B cell (primary cell): Measurements from ENCODE around the gene CCDC121. TPM values are rescaled to one million over a fixed set of nuclear protein-coding genes. Genes with fewer than 3 reads are reported as not detected.
"Not testable (repeated sequence)": the region's sequence is repeated elsewhere in the genome, so short reads cannot be mapped to it uniquely, and the experiment has no call there.

Source experiments
- ATAC-seq: fragments of 200-7000 bp; cut with Tn5 transposase; one replicate; pipeline ENCODE4 v1.10.0; 2021; ENCODE audit warnings: low read depth, mild to moderate bottlenecking, moderate number of reproducible peaks, moderate library complexity
- CTCF ChIA-PET: fragments of 350-600 bp; sonication (Branson Sonifier 250); formaldehyde crosslinking; loops from one replicate; lab custom pipeline; 2021; ENCODE audit warnings: antibody characterized with exemption, inconsistent platforms; lab: Charles Lee
- POLR2A ChIA-PET: fragments of 350-600 bp; sonication (Branson Sonifier 250); formaldehyde crosslinking; loops from one replicate; lab custom pipeline; 2021; ENCODE audit warnings: antibody characterized with exemption; lab: Charles Lee
- DNase-seq: peaks from one replicate; pipeline ENCODE4 v3.0.0; 2013
- H2AFZ ChIP-seq: 2 replicates; pipeline ENCODE4 v1.6.1; 2012; ENCODE audit warnings: mild to moderate bottlenecking, low read depth, low read length; ENCODE audit not compliant: insufficient read depth, poor library complexity, severe bottlenecking
- H3K27ac ChIP-seq, 2 donors: 1 replicate in 1 of 2; 2 replicates in 1 of 2; pipeline ENCODE4 v1.5.1; 2012 to 2013; ENCODE audit warnings: low read length in 2 of 2, mild to moderate bottlenecking in 2 of 2, moderate library complexity in 1 of 2
- H3K27me3 ChIP-seq, 4 experiments: fragments of 200-600 bp in 1 of 4; sonication (generic) in 1 of 4; replicated peaks in 1 of 4; 1 replicate in 2 of 4; 2 replicates in 2 of 4; pipeline versions ENCODE4 v1.6.1 to v1.7.0; 2013 to 2016; ENCODE audit warnings: low read length in 3 of 4, mild to moderate bottlenecking in 2 of 4, mixed read lengths in 1 of 4, moderate library complexity in 1 of 4; ENCODE audit not compliant: insufficient read depth in 4 of 4, control insufficient read depth in 3 of 4; ENCODE audit errors: control extremely low read depth in 1 of 4
- H3K36me3 ChIP-seq, 2 experiments: replicated peaks in 1 of 2; 1 replicate in 1 of 2; 2 replicates in 1 of 2; pipeline versions ENCODE4 v1.6.1 to v1.7.1; 2013; ENCODE audit warnings: low read length in 1 of 2; ENCODE audit not compliant: insufficient read depth in 2 of 2, control insufficient read depth in 1 of 2; ENCODE audit errors: control extremely low read depth in 1 of 2, extremely low read depth in 1 of 2
- H3K4me1 ChIP-seq, 2 donors: fragments of 200-600 bp in 1 of 2; sonication (generic) in 1 of 2; 1 replicate in 1 of 2; 2 replicates in 1 of 2; pipeline versions ENCODE4 v1.5.1 to v1.6.1; 2013 to 2017; ENCODE audit warnings: low read length in 2 of 2; ENCODE audit not compliant: control insufficient read depth in 2 of 2, insufficient read depth in 2 of 2
- H3K4me2 ChIP-seq: replicated peaks from 2 replicates; pipeline ENCODE3; 2012; ENCODE audit warnings: mild to moderate bottlenecking, low read depth, low read length; ENCODE audit not compliant: poor library complexity, severe bottlenecking
- H3K4me3 ChIP-seq, 5 experiments: fragments of 200-600 bp in 1 of 5; sonication (generic) in 1 of 5; 1 replicate in 3 of 5; 2 replicates in 2 of 5; pipeline versions ENCODE4 v1.5.1 to v1.7.0; 2011 to 2016; ENCODE audit warnings: low read length in 4 of 5, mild to moderate bottlenecking in 4 of 5, low read depth in 2 of 5, control low read depth in 1 of 5, moderate library complexity in 1 of 5; ENCODE audit not compliant: insufficient read depth in 1 of 5; ENCODE audit errors: control extremely low read depth in 1 of 5, extremely low read depth in 1 of 5
- H3K79me2 ChIP-seq: fragments of 200-600 bp; sonication (generic); one replicate; pipeline ENCODE4 v1.6.0; 2016; ENCODE audit warnings: low read length; ENCODE audit not compliant: control insufficient read depth, insufficient read depth
- H3K9ac ChIP-seq: fragments of 200-600 bp; sonication (generic); 2 replicates; pipeline ENCODE4 v1.6.1; 2017; ENCODE audit warnings: mild to moderate bottlenecking, low read length, moderate library complexity
- H3K9me3 ChIP-seq, 3 donors: one replicate each; pipeline versions ENCODE4 v1.6.1 to v1.7.1; 2013; ENCODE audit warnings: low read length in 2 of 3; ENCODE audit not compliant: control insufficient read depth in 2 of 3, insufficient read depth in 1 of 3; ENCODE audit errors: control extremely low read depth in 1 of 3
- H4K20me1 ChIP-seq: 2 replicates; pipeline ENCODE4 v1.6.0; 2012; ENCODE audit warnings: mild to moderate bottlenecking, low read length; ENCODE audit not compliant: insufficient read depth, control insufficient read depth, poor library complexity, severe bottlenecking
- H3K27ac Mint-ChIP-seq: one replicate; pipeline ENCODE4 v1.8.0; 2021; ENCODE audit warnings: mixed read lengths
- H3K27me3 Mint-ChIP-seq: one replicate; pipeline ENCODE4 v1.8.0; 2021; ENCODE audit warnings: mixed read lengths
- H3K4me1 Mint-ChIP-seq: one replicate; pipeline ENCODE4 v1.8.0; 2021; ENCODE audit warnings: mixed read lengths
- H3K4me3 Mint-ChIP-seq: one replicate; pipeline ENCODE4 v1.8.0; 2021; ENCODE audit warnings: mixed read lengths
- H3K9me3 Mint-ChIP-seq: one replicate; pipeline ENCODE4 v1.8.0; 2022; ENCODE audit warnings: mixed read lengths; ENCODE audit not compliant: insufficient read depth
- CTCF ChIP-seq: fragments of 200-600 bp; IDR thresholded peaks from one replicate; pipeline ENCODE4 v1.8.0; 2022; ENCODE audit warnings: antibody characterized with exemption, mild to moderate bottlenecking
- EZH2 ChIP-seq: IDR thresholded peaks from 2 replicates; pipeline ENCODE4 v1.6.1; 2012; ENCODE audit warnings: borderline replicate concordance, low read depth, mild to moderate bottlenecking, moderate library complexity, low read length; ENCODE audit not compliant: insufficient read depth, poor library complexity, severe bottlenecking
- WGBS: methylation state at CpG from one replicate; pipeline ENCODE4 v1.1.5; 2013; ENCODE audit warnings: missing lambda C conversion rate; ENCODE audit not compliant: insufficient coverage; 5-methylcytosine and 5-hydroxymethylcytosine counted together
- intact Hi-C: fragments of 100-400 bp; cut with micrococcal nuclease; formaldehyde crosslinking; loops from one replicate; pipeline ENCODE4 v1.10.0; 2022
- polyA plus RNA-seq: library from polyadenylated mRNA; depleted of rRNA; stranded (reverse); fragments of >200 nt; gene quantifications from 2 replicates; pipeline ENCODE4 v1.2.3, GENCODE V29; 2012
- total RNA-seq, 2 donors: library from RNA; stranded (reverse); fragments of 120-200 nt in 1 of 2; gene quantifications; 1 replicate in 1 of 2; 2 replicates in 1 of 2; pipeline versions ENCODE4 v1.2.3 to v1.2.4, GENCODE V29; 2013 to 2022

Gene CCDC121
- total and polyA plus RNA-seq, 2 donors (not counting 1 experiment from before 2014, with no cell fraction given), result 0.95 to 2.2 TPM

GRCh38 chr2:27636766-27637165 is 8.0 kb upstream of the CCDC121 start:
- Histone ChIP-seq H3K4me3 (no peak overlapping the region), H2AFZ (no peak overlapping the region), H3K36me3 (peaks cover 16 to 78% of the 10 kb centered on the region in 2 experiments), H3K27ac (no peak overlapping the region), H3K79me2 (no peaks in the 10 kb centered on the region), H3K27me3 (no peaks in the 10 kb centered on the region), H3K9me3 (no peaks in the 10 kb centered on the region), H3K4me2 (no peak overlapping the region), H4K20me1 (no peaks in the 10 kb centered on the region), H3K9ac (no peak overlapping the region), H3K4me1 (no peaks in the 10 kb centered on the region)
- 100% methylated on average over 1 of the region's 5 CpGs for WGBS
- CTCF ChIA-PET, result no interaction called here
- Mint-ChIP-seq H3K27me3 (no peaks in the 10 kb centered on the region), H3K9me3 (no peaks in the 10 kb centered on the region), H3K4me1 (no peaks in the 10 kb centered on the region), H3K27ac (no peak overlapping the region), H3K4me3 (no peak overlapping the region)
- intact Hi-C loops, result no loop called here
- DNase-seq (no peak), ATAC-seq (no peak)
- TF ChIP-seq EZH2 (no peak), CTCF (no peak)
- POLR2A ChIA-PET, result no interaction called here

GRCh38 chr2:27634291-27634690 is 5.5 kb upstream of the CCDC121 start:
- no peak for ATAC-seq
- Histone ChIP-seq H3K79me2 (peaks cover 24% of the 10 kb centered on the region), H3K4me1 (peaks cover 5 to 8% of the 10 kb centered on the region in 2 donors), H4K20me1 (no peaks in the 10 kb centered on the region), H2AFZ (no peak overlapping the region), H3K9me3 (no peaks in the 10 kb centered on the region), H3K4me2 (no peak overlapping the region), H3K36me3 (peaks cover 3 to 75% of the 10 kb centered on the region in 2 experiments), H3K27ac (no peak overlapping the region), H3K9ac (no peak overlapping the region), H3K4me3 (no peak overlapping the region), H3K27me3 (no peaks in the 10 kb centered on the region)
- ChIA-PET CTCF (no interaction called here), POLR2A (no interaction called here)
- no peak overlapping the region for H3K27ac Mint-ChIP-seq
- DNase-seq, result no peak
- 100% methylated on average over 1 of the region's 2 CpGs for WGBS
- TF ChIP-seq EZH2, result no peak
- TF ChIP-seq CTCF, result no peak
- intact Hi-C loops, result no loop called here
- peaks cover 8% of the 10 kb centered on the region for H3K4me1 Mint-ChIP-seq
- H3K27me3 Mint-ChIP-seq, result no peaks in the 10 kb centered on the region
- H3K9me3 Mint-ChIP-seq, result no peaks in the 10 kb centered on the region
- H3K4me3 Mint-ChIP-seq, result no peak overlapping the region

- H3K27me3 Mint-ChIP-seq, H3K4me2 ChIP-seq, H3K27ac Mint-ChIP-seq, H4K20me1 ChIP-seq, intact Hi-C loops, CTCF ChIA-PET, H3K9ac ChIP-seq, H3K4me3 ChIP-seq, DNase-seq, H3K9me3 Mint-ChIP-seq, H3K9me3 ChIP-seq, H3K27me3 ChIP-seq, ATAC-seq, H3K27ac ChIP-seq, H2AFZ ChIP-seq: not testable (repeated sequence)
- POLR2A ChIA-PET, result interaction anchor here (0.6 kb wide), 1 partner anchor 259 kb away, joined by 3 read pairs; no protein-coding TSS in a partner anchor
- peaks cover 29% of the 10 kb centered on the region for H3K79me2 ChIP-seq
- WGBS, result 100% methylated on average over 1 of the region's 2 CpGs
- peaks cover 10 to 17% of the 10 kb centered on the region in 2 donors for H3K4me1 ChIP-seq
- H3K36me3 ChIP-seq, result peaks cover 0 to 42% of the 10 kb centered on the region in 2 experiments
- Mint-ChIP-seq H3K4me3 (peak overlapping the region; percentile 47), H3K4me1 (peaks cover 24% of the 10 kb centered on the region)
Measured at GRCh38 chr2:27630257-27630656, 1.4 kb upstream of the CCDC121 start.
